Measurements from ENCODE around the gene MRPL16. TPM values are rescaled to one million over a fixed set of nuclear protein-coding genes. Genes with fewer than 3 reads are reported as not detected.

The MRPL16 gene
- total RNA-seq, 4 donors from 2014 or later: 46.2 to 69.0 (median 49.4) TPM

DNA sequence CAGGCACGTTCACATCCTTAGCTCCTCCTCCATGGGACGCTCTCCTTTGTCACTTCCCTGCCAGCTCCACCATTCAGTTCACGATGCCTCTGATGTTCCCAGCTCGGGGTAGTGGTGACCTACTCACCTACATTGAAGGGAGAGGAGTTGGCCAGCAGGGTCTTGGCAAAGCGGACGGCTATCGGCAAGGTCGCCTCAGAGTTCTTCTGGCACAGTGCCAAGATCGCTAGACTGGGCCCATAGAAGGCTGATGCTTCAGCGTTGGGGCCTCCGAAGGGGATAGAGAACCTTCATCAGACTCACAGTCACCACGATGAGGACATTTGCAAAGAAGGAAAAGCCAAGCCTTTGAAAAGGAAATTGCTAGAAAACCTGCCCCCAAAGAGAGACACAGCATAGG is 31.7 kb upstream of the MRPL16 start:
- Histone ChIP-seq H3K27ac (no peak overlapping the region), H3K4me3 (no peak overlapping the region), H3K9me3 (no peaks in the 10 kb centered on the region), H3K4me1 (no peaks in the 10 kb centered on the region), H3K27me3 (no peaks in the 10 kb centered on the region), H3K36me3 (no peaks in the 10 kb centered on the region)
- no peak for ATAC-seq
- WGBS, 2 donors (ENCODE audit: low coverage in 1 of 2): 69 to 70% methylated on average over 4 to 10 of the region's 12 CpGs
- TF ChIP-seq CTCF (IDR thresholded peaks at IDR 0.05): no peak
- TF ChIP-seq POLR2AphosphoS5 (IDR thresholded peaks at IDR 0.05): no peak
- TF ChIP-seq POLR2A (IDR thresholded peaks at IDR 0.05): no peak
- no peak for TF ChIP-seq EP300 (IDR thresholded peaks at IDR 0.05)

- Histone ChIP-seq H3K9me3 (no peaks in the 10 kb centered on the region), H3K4me3 (no peak overlapping the region), H3K36me3 (no peaks in the 10 kb centered on the region), H3K27me3 (no peaks in the 10 kb centered on the region), H3K4me1 (no peaks in the 10 kb centered on the region), H3K27ac (no peak overlapping the region)
- ATAC-seq: no peak
- TF ChIP-seq CTCF (IDR thresholded peaks at IDR 0.05): no peak
- TF ChIP-seq POLR2A (IDR thresholded peaks at IDR 0.05): no peak
- no peak for TF ChIP-seq POLR2AphosphoS5 (IDR thresholded peaks at IDR 0.05)
- no peak for TF ChIP-seq EP300 (IDR thresholded peaks at IDR 0.05)
- WGBS, 2 donors (ENCODE audit: low coverage in 1 of 2): 85 to 89% methylated on average over 1 to 2 of the region's 2 CpGs
These were observed 30.9 kb upstream of the MRPL16 start for GRCh38 chr11:59841514-59841913.

DNA sequence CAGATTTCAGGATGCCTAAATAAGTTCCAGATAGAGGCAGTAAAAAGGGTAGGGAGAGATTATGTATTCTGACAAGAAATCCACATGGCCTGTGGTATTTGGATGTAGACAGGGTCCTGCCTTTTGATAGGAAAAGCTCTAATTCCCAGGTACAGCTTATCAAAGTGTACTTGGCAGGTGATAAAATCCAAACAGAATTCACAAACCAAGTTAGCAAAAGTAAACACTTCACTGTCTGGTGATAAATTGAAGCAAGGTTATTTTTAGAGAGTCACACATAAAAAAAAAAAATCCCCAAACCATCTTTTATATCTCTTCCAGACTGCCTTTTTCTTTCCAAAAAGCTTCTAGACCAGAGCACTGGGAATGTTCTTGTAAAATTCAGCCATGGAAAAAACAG is 29.0 kb upstream of the MRPL16 start:
- TF ChIP-seq POLR2A (IDR thresholded peaks at IDR 0.05) (no peak), EP300 (IDR thresholded peaks at IDR 0.05) (no peak), CTCF (IDR thresholded peaks at IDR 0.05) (no peak), POLR2AphosphoS5 (IDR thresholded peaks at IDR 0.05) (no peak)
- Histone ChIP-seq H3K4me3 (no peak overlapping the region), H3K27ac (no peak overlapping the region), H3K36me3 (no peaks in the 10 kb centered on the region), H3K9me3 (no peaks in the 10 kb centered on the region), H3K27me3 (no peaks in the 10 kb centered on the region), H3K4me1 (no peaks in the 10 kb centered on the region)
- ATAC-seq: no peak

- no peaks in the 10 kb centered on the region for H3K4me1 ChIP-seq
- WGBS, 2 donors (ENCODE audit: low coverage in 1 of 2): 59 to 70% methylated on average over 2 of the region's 2 CpGs
- no peak for TF ChIP-seq CTCF (IDR thresholded peaks at IDR 0.05)
- no peak for TF ChIP-seq POLR2A (IDR thresholded peaks at IDR 0.05)
- H3K27me3 ChIP-seq: no peaks in the 10 kb centered on the region
- H3K36me3 ChIP-seq: no peaks in the 10 kb centered on the region
- no peak for ATAC-seq
- H3K4me3 ChIP-seq: no peak overlapping the region
- H3K27ac ChIP-seq: no peak overlapping the region
- H3K9me3 ChIP-seq: no peaks in the 10 kb centered on the region
These were observed 23.0 kb upstream of the MRPL16 start for GRCh38 chr11:59833602-59834001.

DNA sequence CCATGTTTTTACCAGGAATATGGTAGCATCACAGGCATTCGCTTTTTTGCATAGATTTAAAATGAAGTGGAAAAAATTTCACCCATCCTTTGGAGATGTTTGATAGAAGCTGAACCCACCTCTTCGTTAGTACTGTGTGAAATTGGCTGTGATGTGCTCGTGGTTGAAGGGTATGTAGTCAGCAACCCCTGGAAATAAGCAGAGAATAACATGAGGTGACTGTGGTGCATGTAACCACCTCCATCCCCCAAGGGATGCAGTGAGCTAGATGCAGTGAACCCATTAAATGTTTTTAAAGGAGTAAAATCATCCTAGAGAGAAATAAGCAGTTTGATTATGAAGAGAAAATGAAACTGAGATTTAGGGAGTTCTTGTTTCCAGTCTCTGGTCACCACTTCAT is 18.8 kb upstream of the MRPL16 start:
- no peak for TF ChIP-seq EP300 (IDR thresholded peaks at IDR 0.05)
- no peak for TF ChIP-seq POLR2AphosphoS5 (IDR thresholded peaks at IDR 0.05)
- TF ChIP-seq POLR2A (IDR thresholded peaks at IDR 0.05): no peak
- TF ChIP-seq CTCF (IDR thresholded peaks at IDR 0.05): no peak
- Histone ChIP-seq H3K27me3 (no peaks in the 10 kb centered on the region), H3K36me3 (no peaks in the 10 kb centered on the region), H3K27ac (no peak overlapping the region), H3K4me3 (no peak overlapping the region), H3K9me3 (no peaks in the 10 kb centered on the region), H3K4me1 (no peaks in the 10 kb centered on the region)
- WGBS, 2 donors (ENCODE audit: low coverage in 1 of 2): 77 to 83% methylated on average over 2 to 3 of the region's 3 CpGs
- ATAC-seq: no peak
